Keratinocyte (primary cell): ENCODE data around the gene FOXD4L3.
"Not testable (repeated sequence)": the region's sequence is repeated elsewhere in the genome, so short reads cannot be mapped to it uniquely, and the experiment has no call there.

ENCODE experiments used
- EZH2 ChIP-seq: IDR thresholded peaks from one replicate; pipeline ENCODE4 v1.6.1; 2012; ENCODE audit warnings: inconsistent platforms, mild to moderate bottlenecking, low read length, moderate library complexity
- TF ChIP-seq, protein P1 (sequence below), 3 experiments: IDR thresholded peaks in 1 of 3; conservative IDR thresholded peaks in 1 of 3; optimal IDR thresholded peaks in 1 of 3; 2 replicates in 2 of 3; 3 replicates in 1 of 3; pipeline versions ENCODE3 to v1.5.1; 2011; ENCODE audit warnings: low read length in 3 of 3, mild to moderate bottlenecking in 3 of 3, moderate library complexity in 2 of 3, control low read depth in 1 of 3, inconsistent platforms in 1 of 3; ENCODE audit not compliant: insufficient read depth in 2 of 3; ENCODE audit errors: extremely low read depth in 1 of 3

GRCh38 chr9:68332122-68332521, 29.5 kb downstream of the FOXD4L3 start:
- TF ChIP-seq, protein P1, sequence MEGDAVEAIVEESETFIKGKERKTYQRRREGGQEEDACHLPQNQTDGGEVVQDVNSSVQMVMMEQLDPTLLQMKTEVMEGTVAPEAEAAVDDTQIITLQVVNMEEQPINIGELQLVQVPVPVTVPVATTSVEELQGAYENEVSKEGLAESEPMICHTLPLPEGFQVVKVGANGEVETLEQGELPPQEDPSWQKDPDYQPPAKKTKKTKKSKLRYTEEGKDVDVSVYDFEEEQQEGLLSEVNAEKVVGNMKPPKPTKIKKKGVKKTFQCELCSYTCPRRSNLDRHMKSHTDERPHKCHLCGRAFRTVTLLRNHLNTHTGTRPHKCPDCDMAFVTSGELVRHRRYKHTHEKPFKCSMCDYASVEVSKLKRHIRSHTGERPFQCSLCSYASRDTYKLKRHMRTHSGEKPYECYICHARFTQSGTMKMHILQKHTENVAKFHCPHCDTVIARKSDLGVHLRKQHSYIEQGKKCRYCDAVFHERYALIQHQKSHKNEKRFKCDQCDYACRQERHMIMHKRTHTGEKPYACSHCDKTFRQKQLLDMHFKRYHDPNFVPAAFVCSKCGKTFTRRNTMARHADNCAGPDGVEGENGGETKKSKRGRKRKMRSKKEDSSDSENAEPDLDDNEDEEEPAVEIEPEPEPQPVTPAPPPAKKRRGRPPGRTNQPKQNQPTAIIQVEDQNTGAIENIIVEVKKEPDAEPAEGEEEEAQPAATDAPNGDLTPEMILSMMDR (optimal IDR thresholded peaks at IDR 0.05 in 1 of 3, IDR thresholded peaks at IDR 0.05 in 1 of 3, conservative IDR thresholded peaks at IDR 0.05 in 1 of 3; ENCODE audit: extremely low read depth in 1 of 3, insufficient read depth in 2 of 3, low read length in 3 of 3), result not testable (repeated sequence)
- TF ChIP-seq EZH2, result not testable (repeated sequence)
